SK-N-MC (cell line): ENCODE measurements around the gene NES.
A peak's percentile ranks its signal among the peaks of the same experiment; 100 is the strongest.

Experiments
- DNase-seq: peaks from one replicate; pipeline ENCODE4 v3.0.0-alpha.2; 2011; ENCODE audit warnings: low read depth, low spot score
- H3K27ac ChIP-seq: fragments of 200-600 bp; sonication (generic); 2 replicates; pipeline ENCODE4 v1.5.1; 2016; ENCODE audit warnings: mixed run types
- H3K36me3 ChIP-seq: fragments of 200-600 bp; sonication (generic); 2 replicates; pipeline ENCODE4 v1.6.1; 2017; ENCODE audit warnings: antibody characterized with exemption, low read length, mixed read lengths; ENCODE audit not compliant: insufficient read depth
- H3K4me3 ChIP-seq: fragments of 200-600 bp; sonication (generic); 2 replicates; pipeline ENCODE4 v1.5.1; 2016
- H3K9ac ChIP-seq: fragments of 200-600 bp; sonication (generic); 2 replicates; pipeline ENCODE4 v1.8.0; 2017; ENCODE audit warnings: mixed run types, mixed read lengths; ENCODE audit not compliant: insufficient read length
- H3K9me3 ChIP-seq: fragments of 200-600 bp; sonication (generic); 2 replicates; pipeline ENCODE4 v1.6.1; 2017; ENCODE audit warnings: low read depth, mild to moderate bottlenecking, antibody characterized with exemption, low read length, moderate library complexity, mixed read lengths
- EZH2 ChIP-seq: fragments of 200-600 bp; sonication (generic); IDR thresholded peaks from one replicate; pipeline ENCODE4 v1.6.1; 2017; ENCODE audit warnings: antibody characterized with exemption
- FOXP2 ChIP-seq: optimal IDR thresholded peaks from 2 replicates; pipeline ENCODE3; 2011; ENCODE audit warnings: mild to moderate bottlenecking, moderate library complexity; ENCODE audit not compliant: insufficient read depth; ENCODE audit errors: extremely low read length, control extremely low read depth
- POLR2AphosphoS5 ChIP-seq: IDR thresholded peaks from 2 replicates; pipeline ENCODE4 v1.6.1; 2012; ENCODE audit warnings: mild to moderate bottlenecking, low read depth, low read length, borderline replicate concordance

NES gene

GRCh38 chr1:156662800-156663055 is 14.5 kb downstream of the NES start:
- Histone ChIP-seq H3K4me3 (no peak overlapping the region), H3K9me3 (no peaks in the 10 kb centered on the region), H3K9ac (no peak overlapping the region), H3K36me3 (no peaks in the 10 kb centered on the region), H3K27ac (no peak overlapping the region)
- DNase-seq, result no peak
- TF ChIP-seq FOXP2, result no peak
- no peak for TF ChIP-seq EZH2
- no peak for TF ChIP-seq POLR2AphosphoS5

DNA sequence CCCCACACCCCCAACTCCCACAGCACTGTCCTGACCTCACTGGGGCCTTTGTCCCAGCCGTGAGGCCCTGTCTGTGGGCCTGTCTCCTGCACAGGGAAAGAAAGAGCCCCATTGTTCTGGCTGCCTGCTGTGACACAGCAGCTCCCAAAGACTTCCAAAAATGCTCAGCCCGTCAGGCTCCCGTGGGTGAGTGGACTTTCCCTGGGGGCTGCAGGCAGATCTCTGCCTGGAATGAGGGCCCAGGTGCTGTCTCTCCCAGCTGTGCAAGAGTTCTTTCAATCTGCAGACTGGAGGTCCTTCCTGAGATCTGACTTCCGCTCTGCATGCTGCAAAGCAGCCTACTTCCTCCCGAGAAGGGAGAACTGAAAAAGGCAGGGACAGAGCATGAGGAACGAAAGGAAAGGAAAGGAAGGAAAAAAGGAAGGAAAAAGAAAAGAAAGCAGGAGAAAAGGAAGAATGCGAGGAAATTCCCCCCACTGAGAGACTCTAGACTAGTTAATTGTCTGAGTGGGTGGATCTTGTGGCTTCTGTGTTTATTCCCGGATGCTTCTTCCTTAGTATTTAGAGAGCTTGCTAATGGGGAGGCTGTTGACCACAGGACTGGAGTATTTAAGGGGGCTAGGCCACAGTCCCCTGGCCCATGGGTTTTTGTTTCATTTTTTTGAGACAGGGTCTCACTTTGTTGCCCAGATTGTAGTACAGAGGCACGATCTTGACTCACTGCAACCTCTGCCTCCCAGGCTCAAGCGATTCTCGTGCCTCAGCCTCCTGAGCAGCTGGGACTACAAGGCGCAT is 15.0 kb downstream of the NES start:
- no peak for TF ChIP-seq POLR2AphosphoS5
- no peak for TF ChIP-seq EZH2
- TF ChIP-seq FOXP2, result no peak
- H3K27ac ChIP-seq, result no peak overlapping the region
- no peak overlapping the region for H3K4me3 ChIP-seq
- H3K9me3 ChIP-seq, result no peaks in the 10 kb centered on the region
- DNase-seq, result no peak
- H3K36me3 ChIP-seq, result no peaks in the 10 kb centered on the region
- no peak overlapping the region for H3K9ac ChIP-seq

DNA sequence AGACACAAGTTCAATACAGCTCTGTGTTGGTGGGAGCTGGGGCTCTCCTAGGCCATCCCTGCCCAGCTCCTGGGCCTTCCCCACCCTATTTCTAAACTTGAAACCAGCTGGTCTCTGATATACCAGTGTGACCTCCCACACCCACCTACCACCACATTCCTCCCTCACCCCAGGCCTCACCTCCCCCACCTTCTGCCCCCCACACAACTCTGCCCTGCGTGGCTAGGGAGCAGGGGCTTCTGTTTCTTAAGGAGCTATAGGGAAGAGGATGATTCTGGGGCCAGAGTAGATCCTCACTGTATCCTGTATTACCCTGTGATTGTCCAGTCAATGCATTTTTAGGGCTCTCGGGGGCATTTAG is 16.5 kb downstream of the NES start:
- no peaks in the 10 kb centered on the region for H3K36me3 ChIP-seq
- H3K27ac ChIP-seq, result no peak overlapping the region
- TF ChIP-seq FOXP2 (no peak), POLR2AphosphoS5 (no peak), EZH2 (no peak)
- no peak overlapping the region for H3K4me3 ChIP-seq
- no peak overlapping the region for H3K9ac ChIP-seq
- DNase-seq, result no peak
- H3K9me3 ChIP-seq, result no peaks in the 10 kb centered on the region

- no peaks in the 10 kb centered on the region for H3K9me3 ChIP-seq
- DNase-seq, result peak; percentile 32
- H3K27ac ChIP-seq, result no peak overlapping the region
- no peaks in the 10 kb centered on the region for H3K36me3 ChIP-seq
- H3K9ac ChIP-seq, result no peak overlapping the region
- TF ChIP-seq EZH2 (no peak), POLR2AphosphoS5 (no peak), FOXP2 (no peak)
- H3K4me3 ChIP-seq, result no peak overlapping the region
Measured at GRCh38 chr1:156659988-156660751, 17.0 kb downstream of the NES start.

DNA sequence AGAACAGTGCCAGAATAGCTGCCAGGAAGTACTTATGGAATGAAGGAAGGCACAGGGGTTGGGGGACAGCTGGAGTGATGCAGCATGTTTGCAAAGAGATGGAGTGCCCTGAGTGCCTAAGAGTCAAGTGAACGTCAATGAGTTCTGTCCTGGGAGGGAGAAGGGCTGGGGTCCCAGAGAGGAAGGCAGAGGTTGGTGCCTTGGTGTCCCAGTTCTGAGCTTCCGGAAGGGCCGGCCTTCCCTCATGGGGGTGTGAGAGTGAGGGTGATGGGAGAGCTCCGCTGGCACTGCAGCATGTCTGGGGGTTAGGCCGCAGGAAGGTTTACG is 17.6 kb downstream of the NES start:
- Histone ChIP-seq H3K9me3 (no peaks in the 10 kb centered on the region), H3K27ac (no peak overlapping the region), H3K9ac (no peak overlapping the region), H3K36me3 (no peaks in the 10 kb centered on the region), H3K4me3 (no peak overlapping the region)
- TF ChIP-seq EZH2, result no peak
- no peak for TF ChIP-seq FOXP2
- TF ChIP-seq POLR2AphosphoS5, result no peak
- no peak for DNase-seq

- Histone ChIP-seq H3K9ac (no peak overlapping the region), H3K4me3 (no peak overlapping the region), H3K9me3 (no peaks in the 10 kb centered on the region), H3K27ac (no peak overlapping the region), H3K36me3 (no peaks in the 10 kb centered on the region)
- no peak for TF ChIP-seq EZH2
- TF ChIP-seq POLR2AphosphoS5, result no peak
- TF ChIP-seq FOXP2, result no peak
- no peak for DNase-seq
Measured at GRCh38 chr1:156658945-156659574, 18.1 kb downstream of the NES start.

DNA sequence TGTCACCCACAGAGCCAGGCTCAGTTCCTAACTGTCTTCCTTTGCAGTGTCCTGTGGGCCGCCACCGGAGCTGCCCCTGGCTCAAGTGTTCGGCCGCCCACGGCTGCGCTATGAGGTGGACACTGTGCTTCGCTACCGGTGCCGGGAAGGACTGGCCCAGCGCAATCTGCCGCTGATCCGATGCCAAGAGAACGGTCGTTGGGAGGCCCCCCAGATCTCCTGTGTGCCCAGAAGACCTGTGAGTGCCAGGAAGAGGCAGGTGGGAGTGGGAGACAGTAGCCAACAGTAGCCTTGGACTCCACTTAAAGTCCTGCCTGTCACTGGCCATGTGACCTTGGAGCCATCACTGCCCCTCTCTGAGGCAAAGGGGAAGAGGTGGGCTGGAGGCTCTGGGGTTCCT is 18.7 kb downstream of the NES start:
- DNase-seq, result no peak
- H3K9ac ChIP-seq, result no peak overlapping the region
- no peak overlapping the region for H3K4me3 ChIP-seq
- H3K27ac ChIP-seq, result no peak overlapping the region
- H3K36me3 ChIP-seq, result no peaks in the 10 kb centered on the region
- H3K9me3 ChIP-seq, result no peaks in the 10 kb centered on the region
- TF ChIP-seq POLR2AphosphoS5 (no peak), EZH2 (no peak), FOXP2 (no peak)

GRCh38 chr1:156657741-156658319 is 19.4 kb downstream of the NES start:
- TF ChIP-seq EZH2 (no peak), FOXP2 (no peak), POLR2AphosphoS5 (no peak)
- no peak overlapping the region for H3K27ac ChIP-seq

More at GRCh38 chr1:156657741-156658319, 19.4 kb downstream of the NES start:
- no peak for DNase-seq
- Histone ChIP-seq H3K9me3 (no peaks in the 10 kb centered on the region), H3K4me3 (no peak overlapping the region), H3K36me3 (no peaks in the 10 kb centered on the region), H3K9ac (no peak overlapping the region)
